Activated T-cell treated with anti-CD3 and anti-CD28 coated beads for 48 hours (primary cell): ENCODE data around the gene TAT.
A peak's percentile ranks its signal among the peaks of the same experiment; 100 is the strongest.
"Not testable (repeated sequence)": the region's sequence is repeated elsewhere in the genome, so short reads cannot be mapped to it uniquely, and the experiment has no call there.

Experiments used
- DNase-seq: peaks from one replicate; pipeline ENCODE4 v3.0.0-alpha.2; 2020; ENCODE audit warnings: low read depth

The TAT gene

DNA sequence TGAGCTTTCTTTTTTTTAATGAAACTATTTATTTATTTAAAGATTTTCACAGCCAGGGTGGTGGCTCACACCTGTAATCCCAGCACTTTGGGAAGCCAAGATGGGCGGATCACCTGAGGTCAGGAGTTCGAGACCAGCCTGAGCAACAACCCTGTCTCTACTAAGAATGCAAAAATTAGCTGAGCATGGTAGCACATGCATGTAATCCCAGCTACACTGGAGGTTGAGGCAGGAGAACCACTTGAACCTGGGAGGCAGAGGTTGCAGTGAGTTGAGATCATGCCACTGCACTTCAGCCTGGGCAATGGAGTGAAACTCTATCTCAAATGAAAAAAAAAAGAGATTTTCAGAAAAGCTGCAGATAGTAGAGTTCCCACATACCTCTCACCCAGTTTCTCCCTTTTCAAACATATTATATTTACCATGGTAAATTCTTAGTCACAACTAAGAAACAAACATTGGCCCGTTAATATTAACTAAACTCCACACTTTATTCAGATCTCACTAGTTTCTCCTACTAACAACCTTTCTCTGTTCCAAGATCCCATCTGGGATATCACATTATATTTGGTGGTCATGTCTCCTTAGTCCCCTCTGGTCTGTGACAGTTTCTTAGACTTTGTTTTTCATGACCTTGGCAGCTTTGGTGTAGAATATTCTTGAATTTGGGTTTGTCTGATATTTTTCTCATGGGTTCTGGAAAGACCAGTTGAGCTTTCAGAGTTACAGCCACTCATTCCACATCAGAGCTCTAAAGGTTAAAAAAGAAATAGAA lies 7.8 kb upstream of the TAT start:
- DNase-seq = no peak

DNA sequence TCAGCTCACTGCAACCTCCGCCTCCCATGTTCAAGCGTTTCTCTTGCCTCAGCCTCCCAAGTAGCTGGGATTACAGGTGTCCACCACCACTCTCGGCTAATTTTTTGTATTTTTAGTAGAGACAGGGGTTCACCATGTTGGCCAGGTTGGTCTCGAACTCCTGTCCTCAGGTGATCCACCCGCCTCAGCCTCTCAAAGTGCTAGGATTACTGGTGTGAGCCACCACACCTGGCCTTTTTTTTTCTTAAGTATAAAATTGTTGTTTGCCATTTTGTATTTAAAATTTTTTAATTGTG lies 5.6 kb upstream of the TAT start:
- not testable (repeated sequence) for DNase-seq

DNA sequence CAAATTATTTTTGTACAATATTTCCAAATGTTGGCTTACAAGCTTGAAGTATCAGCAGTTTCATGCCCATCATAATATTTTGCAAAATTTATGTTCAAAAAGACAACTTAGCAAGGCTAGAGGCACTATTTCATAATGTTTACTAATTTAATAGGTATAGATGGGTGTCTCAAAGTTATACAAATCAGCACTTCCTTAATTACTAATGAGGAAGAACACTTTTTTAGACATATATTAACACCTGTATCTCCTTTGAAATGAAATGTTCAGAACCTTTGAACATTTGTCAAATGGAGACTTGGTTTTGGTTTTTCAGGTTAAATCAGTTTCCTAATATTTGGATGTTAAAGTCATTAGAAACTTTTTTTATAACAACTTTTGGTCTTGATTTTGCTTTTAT lies 2.2 kb downstream of the TAT start:
- no peak for DNase-seq

DNA sequence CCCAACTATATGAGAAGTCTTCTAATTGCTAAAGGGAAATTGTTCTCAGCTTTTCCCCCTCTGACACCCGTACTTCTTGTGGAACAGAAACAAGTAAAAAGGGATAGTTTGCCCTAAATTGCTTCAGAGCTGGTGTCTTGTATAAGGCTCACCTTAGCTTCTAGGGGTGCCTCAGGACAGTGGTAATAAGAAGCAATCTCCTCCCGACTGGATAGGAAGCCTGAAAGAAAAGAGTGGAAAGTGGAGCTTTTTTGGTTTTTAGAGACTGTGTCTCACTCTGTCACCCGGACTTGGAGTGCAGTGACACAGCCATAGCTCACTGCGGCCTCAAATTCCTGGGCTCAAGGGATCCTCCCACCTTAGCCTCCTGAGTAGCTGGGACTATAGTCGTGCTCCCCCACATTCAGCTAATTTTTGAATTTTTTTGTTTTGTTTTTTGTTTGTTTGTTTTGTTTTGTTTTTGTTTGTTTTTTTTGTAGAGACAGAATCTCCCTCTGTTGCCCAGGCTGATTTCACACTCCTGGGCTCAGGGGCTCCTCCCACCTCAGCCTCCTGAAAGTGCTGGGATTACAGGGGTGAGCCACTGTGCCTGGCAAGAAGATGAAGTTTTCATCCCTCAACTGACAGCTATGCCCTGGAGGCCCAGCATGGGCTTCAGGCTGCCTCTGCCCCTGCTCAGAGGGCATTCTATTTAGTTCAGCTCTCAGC lies 3.4 kb downstream of the TAT start:
- DNase-seq = no peak

DNA sequence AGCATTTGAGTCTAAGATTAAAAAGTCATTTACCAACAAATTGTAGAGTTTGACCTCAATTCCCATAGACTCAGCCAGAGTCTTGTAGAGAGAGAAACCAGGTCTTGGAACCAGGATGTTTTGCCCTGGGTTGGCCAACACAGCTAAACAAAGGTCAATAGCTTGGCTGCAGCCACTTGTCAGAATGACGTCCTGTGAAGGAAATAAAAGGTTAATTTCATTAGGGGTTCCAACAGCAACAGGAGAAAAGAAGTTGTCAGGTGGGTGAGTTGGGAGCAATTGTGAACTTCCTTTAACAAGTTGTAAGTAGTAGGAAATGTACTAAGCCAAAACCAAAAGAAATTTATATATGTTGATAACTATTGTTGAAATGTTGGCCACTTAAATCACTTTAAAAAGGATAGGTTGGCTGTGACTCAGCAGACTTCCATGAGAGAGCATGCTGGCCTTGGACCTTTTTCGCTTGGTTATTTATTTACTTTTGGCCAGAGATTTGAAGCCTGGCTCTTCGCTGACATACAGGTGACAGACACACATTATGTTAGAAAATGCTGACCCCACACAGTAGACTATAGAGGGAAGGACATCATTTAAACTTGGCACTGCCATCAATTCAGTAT lies 4.3 kb downstream of the TAT start:
- DNase-seq = no peak

DNA sequence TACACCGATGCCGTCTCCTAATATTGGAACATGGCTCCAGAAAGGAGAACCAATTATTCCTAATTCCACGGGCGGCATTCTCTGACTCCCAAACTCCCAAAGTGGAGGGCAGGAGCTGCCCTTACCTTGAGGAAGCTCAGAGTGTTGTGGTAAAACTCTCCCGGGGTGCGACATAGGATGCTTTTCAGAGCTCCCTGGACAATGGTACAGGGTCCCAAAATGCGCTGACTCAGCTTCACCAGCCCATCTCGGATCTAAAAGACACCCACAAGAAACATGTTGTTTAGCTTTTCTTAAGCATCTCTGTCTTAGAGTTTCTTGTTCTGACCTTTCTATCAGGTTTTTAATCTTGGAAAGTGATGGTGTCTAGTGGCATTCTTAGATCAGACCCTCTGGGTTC lies 6.7 kb downstream of the TAT start:
- no peak for DNase-seq

DNA sequence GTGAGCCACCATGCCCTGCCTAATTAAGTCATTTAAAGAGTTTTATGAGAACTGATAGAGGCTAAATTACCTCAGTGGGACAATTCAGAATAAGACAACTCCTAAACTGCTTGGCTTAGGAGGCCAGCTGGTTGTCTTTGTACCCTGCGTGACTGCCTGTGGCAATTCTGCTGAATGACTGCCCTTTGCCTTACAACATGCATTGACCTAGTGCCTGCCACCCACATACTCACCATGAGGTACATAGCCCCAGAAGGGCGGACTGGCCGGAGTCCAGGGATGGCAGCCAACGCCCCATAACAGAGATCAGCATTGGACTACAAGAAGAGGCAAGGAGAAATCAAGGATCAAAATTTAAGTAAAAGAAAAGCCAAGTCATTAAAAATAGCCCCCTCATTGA lies 7.3 kb downstream of the TAT start:
- no peak for DNase-seq

DNA sequence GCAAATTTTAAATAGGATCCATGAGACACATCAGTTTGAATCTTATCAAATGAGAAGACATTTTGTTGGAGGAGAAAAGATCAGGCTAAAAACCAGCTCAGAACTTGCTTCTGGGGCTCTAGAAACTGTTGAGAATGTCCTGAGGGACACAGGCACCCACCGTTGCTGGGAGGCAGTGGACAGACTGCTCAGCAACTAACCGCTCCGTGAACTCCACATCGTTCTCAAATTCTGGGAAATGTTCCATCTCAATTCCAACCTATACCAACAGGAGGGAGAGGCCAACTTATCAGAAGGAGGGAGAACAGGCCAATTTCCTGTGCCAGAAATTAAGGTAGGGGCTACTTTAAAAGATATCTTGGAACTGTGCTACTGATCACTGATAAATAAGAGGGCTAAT lies 8.3 kb downstream of the TAT start:
- no peak for DNase-seq

DNA sequence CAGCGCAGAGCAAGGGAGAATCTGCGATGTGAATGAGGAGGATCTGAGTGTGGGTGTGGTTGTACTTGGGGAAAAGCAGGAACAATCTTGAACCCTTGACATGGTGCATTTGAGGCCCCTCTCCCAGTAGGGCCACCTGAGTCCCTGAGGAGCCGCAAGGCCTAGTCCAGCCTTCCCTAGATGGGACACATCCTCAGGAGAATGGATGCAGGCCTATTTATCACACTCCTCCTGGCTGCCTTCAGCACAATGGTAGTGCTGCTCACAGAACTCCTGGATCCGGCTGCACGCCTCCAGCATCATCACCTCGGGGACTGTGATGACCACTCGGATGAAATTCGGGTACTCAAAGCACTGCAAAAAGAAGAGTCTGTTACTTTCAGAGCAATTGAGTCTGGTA lies 9.0 kb downstream of the TAT start:
- DNase-seq = no peak

DNA sequence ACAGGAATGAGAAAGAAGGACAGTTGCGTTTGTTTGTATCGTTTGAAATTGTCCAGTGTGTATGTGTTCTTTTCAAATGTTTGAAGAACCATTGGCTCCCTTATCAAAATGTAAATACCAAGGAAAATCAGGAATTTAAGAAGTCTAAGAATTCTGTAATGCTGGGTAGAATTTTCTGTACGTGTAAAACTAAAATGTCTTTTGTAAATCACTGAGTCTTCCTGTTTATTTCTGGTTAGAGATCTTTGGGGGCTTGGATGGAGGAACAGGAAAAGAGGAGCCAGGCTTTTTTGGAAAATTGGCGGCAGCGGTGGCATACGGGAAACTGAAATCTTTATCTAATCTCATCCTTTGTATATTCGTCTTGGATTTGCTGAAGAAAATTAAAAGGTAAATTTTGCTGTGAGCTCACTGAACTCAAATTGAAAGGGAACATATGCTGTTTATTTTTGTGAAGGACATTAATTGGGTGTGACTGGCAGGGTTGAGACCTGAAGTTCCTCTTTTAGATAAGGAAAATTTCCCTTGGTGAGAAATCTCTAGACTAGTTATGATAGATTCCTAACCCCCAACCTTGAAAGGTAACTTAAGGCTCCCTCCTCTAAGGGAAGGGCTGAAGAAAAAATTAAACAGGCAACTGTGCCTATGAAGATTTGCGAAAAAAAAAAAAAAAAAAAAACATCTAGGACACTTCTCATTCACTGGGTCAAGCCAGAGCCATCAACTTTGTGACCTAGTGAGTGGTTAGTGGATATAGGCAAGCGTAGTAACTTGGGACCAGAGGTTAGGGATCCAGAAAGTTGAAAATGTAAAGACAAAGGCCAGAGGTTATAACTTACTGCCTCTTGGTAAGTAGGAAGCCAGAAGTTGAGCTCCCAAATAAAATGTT lies 10.8 kb downstream of the TAT start:
- DNase-seq = no peak

DNA sequence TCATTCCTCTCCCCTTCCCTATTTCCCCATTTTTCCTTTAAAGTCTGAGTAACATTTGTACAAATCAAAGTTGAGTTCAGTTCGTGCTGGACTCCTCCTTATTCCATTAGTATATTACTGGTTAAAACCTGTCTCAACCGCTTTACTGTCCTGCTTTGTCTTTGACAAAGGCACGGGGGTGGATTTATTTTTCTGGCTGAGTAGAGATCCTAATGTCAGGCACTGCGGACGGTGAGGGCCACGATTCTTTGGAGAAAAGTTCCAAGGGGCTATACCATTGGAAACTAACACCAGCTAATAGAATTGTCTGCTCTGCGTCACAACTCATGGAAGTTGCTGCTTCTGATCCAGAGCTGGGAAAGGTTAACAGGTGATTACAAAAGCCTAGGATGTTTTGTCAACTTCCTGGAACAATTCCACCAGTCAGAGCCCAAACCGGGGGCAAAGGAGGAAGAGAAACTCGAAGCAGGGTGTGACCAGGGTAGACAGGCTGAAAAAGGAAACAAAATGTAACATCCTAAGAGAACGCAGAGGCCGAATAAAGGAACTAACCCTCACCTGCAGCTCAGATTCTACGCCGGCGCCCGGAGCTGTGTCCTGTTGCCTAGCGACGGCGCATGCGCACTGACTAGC lies 12.4 kb downstream of the TAT start:
- no peak for DNase-seq

DNA sequence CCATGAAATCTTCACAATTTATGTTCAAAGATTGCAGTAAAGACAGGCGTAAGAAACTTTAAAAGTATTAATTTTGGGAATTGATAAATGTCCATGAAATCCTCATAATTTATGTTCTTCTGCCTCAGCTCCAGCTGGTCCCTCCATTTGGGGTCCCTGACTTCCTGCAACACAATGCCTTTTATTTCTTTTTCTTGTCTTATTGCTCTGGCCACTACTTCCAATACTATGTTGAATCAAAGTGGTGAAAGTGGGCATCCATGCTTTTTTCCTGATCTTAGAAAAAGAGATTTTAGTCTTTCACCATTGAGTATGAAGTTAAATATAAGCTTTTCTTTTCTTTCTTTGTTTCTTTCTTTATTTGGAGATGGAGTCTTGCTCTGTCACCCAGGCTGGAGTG lies 14.3 kb downstream of the TAT start:
- no peak for DNase-seq

DNA sequence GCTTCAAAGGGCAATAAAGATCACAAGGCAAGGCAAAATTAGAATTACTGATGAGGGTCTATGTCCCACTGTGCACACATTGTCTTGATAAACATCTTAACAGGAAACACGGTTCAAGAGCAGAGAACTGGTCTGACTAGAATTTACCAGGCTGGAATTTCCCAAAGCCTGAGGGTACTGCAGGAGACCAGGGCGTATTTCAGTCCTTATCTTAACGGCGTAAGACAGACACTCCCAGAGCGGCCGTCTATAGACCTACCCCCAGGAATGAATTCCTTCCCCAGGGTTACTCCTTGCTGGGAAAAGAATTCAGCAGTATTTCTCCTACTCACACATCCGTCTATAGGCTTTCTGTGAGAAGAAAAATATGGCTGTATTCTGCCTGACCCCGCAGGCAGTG lies 15.0 kb downstream of the TAT start:
- not testable (repeated sequence) for DNase-seq

DNA sequence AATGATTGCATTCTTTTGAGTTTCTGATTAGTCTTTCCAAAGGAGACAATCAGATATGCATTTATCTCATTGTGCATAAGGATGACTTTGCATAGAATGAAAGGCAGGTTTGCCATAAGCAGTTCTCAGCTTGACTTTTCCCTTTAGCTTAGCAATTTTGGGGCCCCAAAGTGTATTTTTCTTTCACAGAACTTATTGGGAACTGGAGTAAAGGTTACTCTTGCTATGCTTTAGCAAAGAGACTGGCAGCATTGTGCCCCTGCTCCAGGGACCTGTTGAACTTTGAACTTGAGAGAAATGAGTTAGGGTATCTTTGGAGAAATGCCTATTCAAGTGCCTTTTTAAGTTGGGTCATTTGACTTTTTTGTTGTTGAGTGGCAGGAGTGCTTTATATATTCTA lies 17.0 kb downstream of the TAT start:
- DNase-seq = no peak

DNA sequence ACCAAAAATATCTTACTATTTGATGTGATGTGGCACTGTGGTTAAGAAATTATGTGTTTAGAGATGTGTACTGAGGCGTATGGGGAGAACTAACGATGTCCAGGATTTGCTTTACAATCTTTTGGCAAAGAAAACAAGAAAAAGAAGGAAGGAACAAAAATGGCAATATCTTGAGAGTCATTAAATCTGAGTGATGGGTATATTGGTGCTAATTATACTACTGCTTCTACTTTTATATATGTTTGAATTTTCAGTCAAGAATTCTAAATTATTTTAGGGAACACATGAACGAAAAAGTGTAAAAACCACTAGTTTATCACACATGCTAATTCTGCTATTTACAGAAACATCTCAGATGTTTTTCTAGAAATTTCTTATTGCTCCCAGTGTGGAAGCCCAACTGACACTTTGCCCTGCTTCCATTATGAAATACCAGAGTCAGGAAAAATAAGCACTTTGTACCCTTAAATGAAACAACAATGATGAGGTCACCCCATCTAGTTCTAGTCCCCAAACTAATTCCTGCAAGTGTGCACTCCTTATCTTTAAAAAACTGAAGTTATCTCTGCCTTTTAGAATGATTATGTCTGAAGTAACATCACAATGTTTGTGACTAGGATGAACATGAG lies 18.8 kb downstream of the TAT start:
- no peak for DNase-seq

DNA sequence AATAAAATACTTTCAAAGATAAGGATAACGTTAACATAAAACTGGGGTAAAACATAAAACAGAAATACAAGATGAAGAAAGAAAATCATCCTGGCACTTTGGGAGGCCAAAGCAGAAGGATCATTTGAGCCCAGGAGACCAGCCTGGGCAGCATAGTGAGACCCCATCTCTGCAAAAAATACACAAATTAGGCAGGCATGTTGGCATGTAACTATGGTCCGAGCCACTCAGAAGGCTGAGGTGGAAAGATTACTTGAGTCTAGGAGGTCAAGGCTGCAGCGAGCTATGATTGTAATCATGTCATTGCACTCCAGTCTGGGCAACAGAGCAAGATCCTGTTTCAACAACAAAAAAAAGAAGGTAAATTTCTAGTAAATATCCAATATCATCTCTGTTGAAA lies 19.6 kb downstream of the TAT start:
- no peak for DNase-seq

DNA sequence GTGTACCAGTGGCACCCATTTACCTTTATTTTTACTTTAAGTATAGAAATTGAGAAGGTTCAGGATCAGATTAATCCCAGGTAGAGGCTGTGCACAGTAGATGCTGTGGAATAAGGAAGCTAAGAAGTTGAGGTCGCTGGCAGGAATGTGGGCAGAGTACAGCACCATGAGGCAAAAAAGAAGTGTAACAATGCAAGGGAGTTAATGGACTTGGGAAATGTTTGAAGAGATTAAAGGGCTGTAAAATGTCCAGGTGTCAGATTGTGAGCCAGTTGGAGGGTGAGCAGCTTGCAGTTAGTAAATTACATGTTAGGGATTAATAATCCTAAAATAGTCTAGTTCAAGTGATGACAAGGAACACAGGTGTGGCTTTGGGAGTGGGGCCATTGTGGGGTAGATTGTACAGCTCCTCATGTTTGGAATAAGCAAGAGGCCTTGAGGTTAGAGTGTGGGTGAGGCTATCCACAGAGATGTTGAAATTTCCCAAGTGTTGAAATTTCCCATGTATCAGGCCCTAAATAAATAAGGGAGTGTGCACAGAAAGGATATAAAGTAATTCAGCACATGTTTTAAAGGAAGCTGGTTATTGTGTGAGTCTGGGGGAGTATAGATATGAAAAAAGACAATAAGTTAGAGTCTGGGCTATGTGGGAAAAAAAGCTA lies 21.5 kb downstream of the TAT start:
- no peak for DNase-seq

DNA sequence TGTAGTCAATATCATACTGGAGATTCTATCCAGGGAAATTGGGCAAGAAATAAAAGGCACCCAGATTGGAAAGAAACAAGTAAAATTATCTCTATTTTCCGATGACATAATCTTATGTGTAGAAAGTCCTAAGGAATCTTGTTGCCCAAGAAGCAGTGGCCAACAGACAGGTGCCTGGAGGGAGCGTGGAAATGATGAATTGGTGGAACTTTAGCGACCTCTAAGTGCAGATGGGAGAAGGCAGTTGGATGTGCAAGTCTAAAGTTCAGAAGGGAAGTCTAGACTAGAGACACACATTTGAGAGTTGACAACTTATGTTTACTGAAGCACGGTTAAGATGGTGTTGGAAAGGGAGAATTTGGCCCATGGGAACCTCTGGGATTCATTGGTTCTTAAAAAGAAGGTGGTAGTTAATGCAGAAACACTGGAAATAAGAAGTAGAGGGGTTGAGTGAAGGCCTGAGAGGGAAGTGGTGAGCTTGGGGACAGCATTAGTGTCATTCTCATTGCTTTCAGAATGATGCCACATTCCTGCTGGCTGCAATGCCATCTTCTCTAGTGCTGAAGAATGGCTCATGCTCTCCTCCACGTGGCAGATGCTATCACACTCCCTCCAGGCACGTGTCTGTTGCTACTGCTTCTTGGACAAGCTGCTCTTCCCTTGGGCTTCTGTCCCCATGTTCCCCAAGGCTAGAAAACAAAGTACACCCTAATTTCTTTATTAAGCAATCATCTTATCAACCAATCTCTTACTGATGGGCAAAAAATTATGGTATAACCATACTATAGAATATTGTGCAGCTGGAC lies 24.0 kb downstream of the TAT start:
- no peak for DNase-seq

DNA sequence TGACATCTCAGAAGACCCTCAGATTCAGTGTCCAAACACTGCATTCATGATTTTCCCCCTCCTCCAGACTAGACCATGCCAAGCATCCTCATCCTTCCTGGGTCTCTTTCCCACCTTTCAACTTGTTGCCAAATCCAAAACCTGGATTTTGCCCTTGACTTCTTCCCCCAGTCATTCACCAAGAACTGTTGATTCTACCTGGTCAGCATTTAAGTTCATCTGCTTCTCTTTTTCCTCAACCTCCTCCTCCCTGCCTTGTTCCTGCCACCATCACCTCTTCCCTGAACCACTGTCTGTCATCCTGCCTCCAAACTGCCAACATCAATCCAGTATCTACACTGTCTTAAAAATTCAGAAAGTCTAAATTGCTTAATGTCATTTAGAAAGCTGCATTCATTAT lies 29.7 kb downstream of the TAT start:
- no peak for DNase-seq

DNA sequence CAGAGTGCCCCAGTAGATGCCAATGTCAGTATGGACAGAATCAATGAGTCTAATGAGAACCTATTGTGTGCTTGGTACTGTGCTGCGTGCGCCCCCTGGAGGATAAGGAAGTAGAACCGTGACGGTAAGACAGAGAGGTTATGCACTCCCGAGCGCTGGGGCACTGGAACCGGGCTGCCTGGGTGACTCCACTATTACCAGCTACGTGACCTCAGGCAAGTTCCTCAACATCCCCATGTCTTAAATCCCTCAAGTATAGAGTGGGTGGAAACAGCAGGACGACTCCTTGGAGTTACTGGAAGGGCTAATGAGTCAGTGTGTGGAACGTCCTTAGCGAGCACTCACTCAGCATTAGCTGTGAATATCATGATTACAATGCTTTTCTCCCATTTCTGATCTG lies 34.5 kb downstream of the TAT start:
- peak; percentile 49 for DNase-seq
